Activated CD4-positive, alpha-beta T cell treated with anti-CD3 and anti-CD28 coated beads for 36 hours (primary cell): ENCODE measurements around the gene CACNG1. TPM values are rescaled to one million over a fixed set of nuclear protein-coding genes. Genes with fewer than 3 reads are reported as not detected.

ENCODE experiments used
- ATAC-seq: fragments of 200-7000 bp; cut with Tn5 transposase; one replicate; pipeline ENCODE4 v1.10.0; 2021; ENCODE audit warnings: mild to moderate bottlenecking, moderate library complexity
- CTCF ChIA-PET: fragments of 350-600 bp; sonication (Branson Sonifier 250); formaldehyde crosslinking; loops from one replicate; lab custom pipeline; 2021; ENCODE audit warnings: antibody characterized with exemption; lab: Charles Lee
- POLR2A ChIA-PET: fragments of 350-600 bp; sonication (Branson Sonifier 250); formaldehyde crosslinking; loops from one replicate; lab custom pipeline; 2021; ENCODE audit warnings: antibody characterized with exemption, inconsistent platforms; lab: Charles Lee
- DNase-seq: peaks from one replicate; pipeline ENCODE4 v3.0.0-alpha.2; 2020
- H3K27ac Mint-ChIP-seq: one replicate; pipeline ENCODE4 v1.8.0; 2021; ENCODE audit warnings: mixed read lengths
- H3K27me3 Mint-ChIP-seq: one replicate; pipeline ENCODE4 v1.8.0; 2021; ENCODE audit warnings: mixed read lengths
- H3K36me3 Mint-ChIP-seq: one replicate; pipeline ENCODE4 v1.8.0; 2021; ENCODE audit warnings: low read depth, mixed read lengths
- H3K4me1 Mint-ChIP-seq: one replicate; pipeline ENCODE4 v1.8.0; 2021; ENCODE audit warnings: mixed read lengths
- H3K4me3 Mint-ChIP-seq: one replicate; pipeline ENCODE4 v1.8.0; 2021; ENCODE audit warnings: mild to moderate bottlenecking, moderate library complexity, mixed read lengths
- H3K9me3 Mint-ChIP-seq: one replicate; pipeline ENCODE4 v1.8.0; 2021; ENCODE audit warnings: low read depth, mixed read lengths
- intact Hi-C, 2 experiments: fragments of 100-400 bp; cut with DNase I in 1 of 2; cut with micrococcal nuclease in 1 of 2; formaldehyde crosslinking; loops; one replicate each; pipeline versions ENCODE4 v1.14.2 to v1.15.1; 2022 to 2024; cut with DNase I, micrococcal nuclease
- total RNA-seq, 2 experiments: library from RNA; stranded (reverse); gene quantifications; one replicate each; pipeline ENCODE4 v1.2.3, GENCODE V29; 2021

The CACNG1 gene
- total RNA-seq, 2 experiments from 2014 or later: not detected

- POLR2A ChIA-PET: no interaction called here
- CTCF ChIA-PET: no interaction called here
- DNase-seq: no peak
- intact Hi-C loops: no loop called here
- ATAC-seq: no peak
- no peak overlapping the region for H3K4me3 Mint-ChIP-seq
- no peaks in the 10 kb centered on the region for H3K4me1 Mint-ChIP-seq
- peaks cover 6% of the 10 kb centered on the region for H3K9me3 Mint-ChIP-seq
- no peaks in the 10 kb centered on the region for H3K27me3 Mint-ChIP-seq
- no peaks in the 10 kb centered on the region for H3K36me3 Mint-ChIP-seq
- no peak overlapping the region for H3K27ac Mint-ChIP-seq
These were observed 9.7 kb downstream of the CACNG1 start for GRCh38 chr17:67054011-67054591.

- POLR2A ChIA-PET: no interaction called here
- no peak for ATAC-seq
- intact Hi-C loops: no loop called here
These were observed 10.3 kb downstream of the CACNG1 start for GRCh38 chr17:67054608-67055007.

GRCh38 chr17:67055041-67055443 lies 10.7 kb downstream of the CACNG1 start:
- H3K4me3 Mint-ChIP-seq: no peak overlapping the region
- ChIA-PET CTCF (no interaction called here), POLR2A (no interaction called here)
- ATAC-seq (no peak), DNase-seq (no peak)
- no peaks in the 10 kb centered on the region for H3K9me3 Mint-ChIP-seq
- intact Hi-C loops: no loop called here
- no peaks in the 10 kb centered on the region for H3K36me3 Mint-ChIP-seq
- H3K27me3 Mint-ChIP-seq: no peaks in the 10 kb centered on the region
- H3K4me1 Mint-ChIP-seq: no peaks in the 10 kb centered on the region
- H3K27ac Mint-ChIP-seq: no peak overlapping the region

More at GRCh38 chr17:67054608-67055007, 10.3 kb downstream of the CACNG1 start:
- CTCF ChIA-PET: no interaction called here
- Mint-ChIP-seq H3K4me3 (no peak overlapping the region), H3K36me3 (no peaks in the 10 kb centered on the region), H3K9me3 (peaks cover under 1% of the 10 kb centered on the region), H3K27me3 (no peaks in the 10 kb centered on the region), H3K27ac (no peak overlapping the region), H3K4me1 (no peaks in the 10 kb centered on the region)
- DNase-seq: no peak

- Mint-ChIP-seq H3K9me3 (no peaks in the 10 kb centered on the region), H3K4me3 (no peak overlapping the region), H3K27me3 (no peaks in the 10 kb centered on the region), H3K4me1 (no peaks in the 10 kb centered on the region), H3K36me3 (peaks cover 4% of the 10 kb centered on the region), H3K27ac (no peak overlapping the region)
- ChIA-PET CTCF (interaction anchor here (0.6 kb wide), 1 partner anchor 59 kb away, joined by 3 read pairs; no protein-coding TSS in a partner anchor), POLR2A (no interaction called here)
- no peak for DNase-seq
- intact Hi-C loops: no loop called here
- ATAC-seq: no peak
These were observed 11.7 kb downstream of the CACNG1 start for GRCh38 chr17:67055811-67056745.

- Mint-ChIP-seq H3K27me3 (no peaks in the 10 kb centered on the region), H3K4me3 (no peak overlapping the region), H3K36me3 (peaks cover 4% of the 10 kb centered on the region), H3K9me3 (no peaks in the 10 kb centered on the region), H3K4me1 (no peaks in the 10 kb centered on the region), H3K27ac (no peak overlapping the region)
- no peak for ATAC-seq
- CTCF ChIA-PET: interaction anchor here (0.6 kb wide), 1 partner anchor 60 kb away, joined by 3 read pairs; no protein-coding TSS in a partner anchor
- POLR2A ChIA-PET: no interaction called here
- no peak for DNase-seq
- intact Hi-C loops: no loop called here
These were observed 12.6 kb downstream of the CACNG1 start for GRCh38 chr17:67056746-67057490.

GRCh38 chr17:67058036-67058435 lies 13.7 kb downstream of the CACNG1 start:
- Mint-ChIP-seq H3K36me3 (peaks cover 4% of the 10 kb centered on the region), H3K9me3 (no peaks in the 10 kb centered on the region), H3K27ac (no peak overlapping the region), H3K27me3 (no peaks in the 10 kb centered on the region), H3K4me3 (no peak overlapping the region), H3K4me1 (no peaks in the 10 kb centered on the region)
- no peak for ATAC-seq
- CTCF ChIA-PET: no interaction called here
- POLR2A ChIA-PET: no interaction called here
- intact Hi-C loops: no loop called here
- DNase-seq: no peak

- peaks cover 4% of the 10 kb centered on the region for H3K36me3 Mint-ChIP-seq
- ChIA-PET POLR2A (no interaction called here), CTCF (no interaction called here)
- intact Hi-C loops: no loop called here
- no peaks in the 10 kb centered on the region for H3K4me1 Mint-ChIP-seq
- H3K4me3 Mint-ChIP-seq: no peak overlapping the region
- ATAC-seq (no peak), DNase-seq (no peak)
- H3K9me3 Mint-ChIP-seq: no peaks in the 10 kb centered on the region
- H3K27ac Mint-ChIP-seq: no peak overlapping the region
- H3K27me3 Mint-ChIP-seq: no peaks in the 10 kb centered on the region
These were observed 15.0 kb downstream of the CACNG1 start for GRCh38 chr17:67059372-67059771.

- ChIA-PET CTCF (no interaction called here), POLR2A (no interaction called here)
- Mint-ChIP-seq H3K36me3 (peaks cover 4% of the 10 kb centered on the region), H3K4me1 (no peaks in the 10 kb centered on the region), H3K27me3 (no peaks in the 10 kb centered on the region), H3K9me3 (no peaks in the 10 kb centered on the region), H3K27ac (no peak overlapping the region), H3K4me3 (no peak overlapping the region)
- DNase-seq: no peak
- no peak for ATAC-seq
- intact Hi-C loops: no loop called here
These were observed 18.8 kb downstream of the CACNG1 start for GRCh38 chr17:67063141-67063540.

- CTCF ChIA-PET: no interaction called here
These were observed 22.4 kb downstream of the CACNG1 start for GRCh38 chr17:67066717-67067116.

GRCh38 chr17:67067571-67068482 lies 23.5 kb downstream of the CACNG1 start:
- Mint-ChIP-seq H3K36me3 (peaks cover 9% of the 10 kb centered on the region), H3K9me3 (no peaks in the 10 kb centered on the region), H3K4me1 (no peaks in the 10 kb centered on the region), H3K27ac (no peak overlapping the region), H3K4me3 (no peak overlapping the region), H3K27me3 (no peaks in the 10 kb centered on the region)
- POLR2A ChIA-PET: no interaction called here
- CTCF ChIA-PET: interaction anchor here (0.6 to 0.7 kb wide), 2 partner anchors 17 to 39 kb away, joined by 3 read pairs; no protein-coding TSS in a partner anchor
- no peak for ATAC-seq
- DNase-seq: no peak
- intact Hi-C loops: no loop called here

More at GRCh38 chr17:67066717-67067116, 22.4 kb downstream of the CACNG1 start:
- POLR2A ChIA-PET: no interaction called here
- H3K36me3 Mint-ChIP-seq: peaks cover 5% of the 10 kb centered on the region
- intact Hi-C loops: no loop called here
- no peaks in the 10 kb centered on the region for H3K27me3 Mint-ChIP-seq
- no peak overlapping the region for H3K4me3 Mint-ChIP-seq
- DNase-seq (no peak), ATAC-seq (no peak)
- H3K27ac Mint-ChIP-seq: no peak overlapping the region
- no peaks in the 10 kb centered on the region for H3K4me1 Mint-ChIP-seq
- no peaks in the 10 kb centered on the region for H3K9me3 Mint-ChIP-seq

- ChIA-PET POLR2A (no interaction called here), CTCF (no interaction called here)
- no peaks in the 10 kb centered on the region for H3K4me1 Mint-ChIP-seq
- intact Hi-C loops: no loop called here
- no peak for ATAC-seq
- no peaks in the 10 kb centered on the region for H3K9me3 Mint-ChIP-seq
- no peak overlapping the region for H3K27ac Mint-ChIP-seq
- H3K27me3 Mint-ChIP-seq: no peaks in the 10 kb centered on the region
- DNase-seq: no peak
- H3K4me3 Mint-ChIP-seq: no peak overlapping the region
- H3K36me3 Mint-ChIP-seq: peaks cover 14% of the 10 kb centered on the region
These were observed 24.6 kb downstream of the CACNG1 start for GRCh38 chr17:67068999-67069398.
